Duodenal mucosa (tissue), 2 donors: ENCODE measurements around the gene RHBG.
"Not testable (repeated sequence)": the region's sequence is repeated elsewhere in the genome, so short reads cannot be mapped to it uniquely, and the experiment has no call there.

Experiments
- H3K27ac ChIP-seq: one replicate; pipeline ENCODE4 v1.7.0; 2013; ENCODE audit warnings: low read depth, low read length
- H3K27me3 ChIP-seq, 2 donors: one replicate each; pipeline ENCODE4 v1.7.0; 2013; ENCODE audit warnings: low read length in 2 of 2, control low read depth in 1 of 2; ENCODE audit not compliant: insufficient read depth in 2 of 2, control insufficient read depth in 1 of 2
- H3K36me3 ChIP-seq, 2 donors: one replicate each; pipeline ENCODE4 v1.7.0; 2013; ENCODE audit warnings: low read length in 2 of 2, control low read depth in 1 of 2; ENCODE audit not compliant: insufficient read depth in 2 of 2, control insufficient read depth in 1 of 2
- H3K4me1 ChIP-seq, 2 donors: one replicate each; pipeline ENCODE4 v1.7.0; 2013; ENCODE audit warnings: low read length in 2 of 2, control low read depth in 1 of 2; ENCODE audit not compliant: insufficient read depth in 2 of 2, control insufficient read depth in 1 of 2
- H3K4me3 ChIP-seq, 2 donors: one replicate each; pipeline ENCODE4 v1.7.0; 2013; ENCODE audit warnings: low read length in 2 of 2, low read depth in 1 of 2
- H3K9ac ChIP-seq, 2 donors: one replicate each; pipeline ENCODE4 v1.7.0; 2013; ENCODE audit warnings: low read length in 2 of 2, low read depth in 1 of 2
- H3K9me3 ChIP-seq, 2 donors: one replicate each; pipeline ENCODE4 v1.7.0; 2013; ENCODE audit warnings: low read length in 2 of 2, control low read depth in 1 of 2; ENCODE audit not compliant: control insufficient read depth in 1 of 2

Gene RHBG

DNA sequence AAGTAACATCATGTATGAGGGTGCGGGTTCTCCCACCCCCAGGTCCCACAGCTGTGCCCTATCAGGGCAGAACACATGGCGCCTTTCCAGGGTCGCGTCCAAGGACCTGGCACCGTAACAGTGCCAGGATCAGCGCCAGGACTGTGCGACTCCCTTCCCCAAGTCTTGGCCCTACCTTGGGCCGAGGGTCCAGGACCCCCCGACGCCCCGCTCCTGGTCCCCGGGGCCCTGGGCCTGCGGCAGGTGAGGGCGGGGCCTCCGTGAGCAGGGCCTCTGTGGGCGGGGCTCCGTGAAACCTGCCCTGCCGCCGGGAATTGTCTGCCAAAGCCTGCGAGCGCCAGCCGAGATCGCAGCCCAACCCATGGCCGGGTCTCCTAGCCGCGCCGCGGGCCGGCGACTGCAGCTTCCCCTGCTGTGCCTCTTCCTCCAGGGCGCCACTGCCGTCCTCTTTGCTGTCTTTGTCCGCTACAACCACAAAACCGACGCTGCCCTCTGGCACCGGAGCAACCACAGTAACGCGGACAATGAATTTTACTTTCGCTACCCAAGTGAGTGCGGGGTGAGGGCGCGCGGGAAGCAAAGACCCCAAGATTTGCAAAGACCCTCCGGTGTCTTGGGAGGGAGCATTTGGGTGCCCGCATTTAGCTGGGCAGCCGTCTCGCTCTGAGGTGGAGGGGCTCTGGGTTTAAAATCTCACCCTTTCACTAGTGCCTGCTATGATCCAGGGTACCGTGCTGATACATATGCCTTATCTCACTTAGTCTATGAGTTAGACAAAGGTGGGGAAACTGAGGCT, at the start of gene RHBG:
Gene RHBG (plus strand): TSS at position 323 of the 796 bp plus-strand sequence. CDS start 39 bp downstream, at position 362.
- H3K27me3 ChIP-seq, result peaks cover 17% of the 10 kb centered on the region in 2 donors
- H3K4me1 ChIP-seq, result peaks cover 0 to 11% of the 10 kb centered on the region in 2 donors
- no peaks in the 10 kb centered on the region for H3K9me3 ChIP-seq
- H3K36me3 ChIP-seq, result no peaks in the 10 kb centered on the region
- H3K9ac ChIP-seq, result peak within 1 kb of the TSS; percentile 52 to 69
- no peak within 1 kb of the TSS for H3K27ac ChIP-seq
- peak within 1 kb of the TSS; percentile 59 to 79 for H3K4me3 ChIP-seq

GRCh38 chr1:156319664-156320063, 49.3 kb upstream of the RHBG start:
- Histone ChIP-seq H3K9me3 (no peaks in the 10 kb centered on the region), H3K4me3 (no peak overlapping the region), H3K9ac (no peak overlapping the region), H3K36me3 (peaks cover 39 to 89% of the 10 kb centered on the region in 2 donors), H3K27ac (no peak overlapping the region), H3K4me1 (no peaks in the 10 kb centered on the region), H3K27me3 (no peaks in the 10 kb centered on the region)

DNA sequence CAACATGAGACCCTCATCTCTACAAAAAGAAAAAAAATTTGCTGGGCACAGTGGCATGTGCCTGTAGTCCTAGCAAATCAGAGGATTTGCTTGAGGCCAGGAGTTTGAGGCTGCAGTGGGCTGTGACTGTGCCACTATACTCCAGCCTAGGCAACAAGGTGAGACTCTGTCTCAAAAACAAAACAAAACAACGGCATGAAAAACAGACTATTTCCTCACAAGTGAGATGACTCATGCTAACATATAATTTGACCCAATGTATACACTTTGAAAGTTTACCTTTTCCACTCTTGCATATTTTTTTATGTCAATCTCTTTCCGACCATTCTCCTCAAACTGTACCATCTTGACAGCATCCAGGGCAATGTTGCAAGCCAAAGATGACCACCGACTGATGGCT, 48.5 kb upstream of the RHBG start:
- Histone ChIP-seq H3K4me3 (no peak overlapping the region), H3K4me1 (no peaks in the 10 kb centered on the region), H3K36me3 (peaks cover 39 to 89% of the 10 kb centered on the region in 2 donors), H3K27ac (no peak overlapping the region), H3K9me3 (no peaks in the 10 kb centered on the region), H3K9ac (no peak overlapping the region), H3K27me3 (no peaks in the 10 kb centered on the region)

GRCh38 chr1:156323179-156323578, 45.8 kb upstream of the RHBG start:
- H3K27ac ChIP-seq, H3K9ac ChIP-seq, H3K27me3 ChIP-seq, H3K4me3 ChIP-seq, H3K9me3 ChIP-seq, H3K4me1 ChIP-seq: not testable (repeated sequence)
- H3K36me3 ChIP-seq, result peaks cover 24 to 67% of the 10 kb centered on the region in 2 donors

DNA sequence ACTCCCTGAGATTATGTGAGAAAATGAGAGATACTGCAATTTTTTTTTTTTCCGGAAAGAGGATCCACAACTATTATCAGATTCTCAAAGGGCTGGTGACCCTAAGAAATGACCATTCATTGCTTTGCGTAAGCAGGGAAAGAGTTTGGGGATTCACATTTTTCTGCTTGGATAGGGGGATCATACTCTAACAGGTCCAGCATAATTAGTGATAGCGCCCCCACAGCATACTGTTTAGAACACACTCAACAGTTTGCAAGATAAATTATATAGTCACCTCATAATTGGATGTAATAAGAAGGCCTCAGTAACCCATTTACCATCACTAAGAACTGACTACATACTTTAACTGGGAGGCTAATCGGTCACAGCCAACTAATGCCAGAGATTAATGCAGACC, 32.8 kb upstream of the RHBG start:
- Histone ChIP-seq H3K4me1 (peaks cover 11 to 16% of the 10 kb centered on the region in 2 donors), H3K27ac (no peak overlapping the region), H3K27me3 (no peaks in the 10 kb centered on the region), H3K4me3 (peak overlapping the region; percentile 90), H3K36me3 (peaks cover 19 to 41% of the 10 kb centered on the region in 2 donors), H3K9me3 (no peaks in the 10 kb centered on the region), H3K9ac (peak overlapping the region in 1 of 2 donors; percentile 44)

DNA sequence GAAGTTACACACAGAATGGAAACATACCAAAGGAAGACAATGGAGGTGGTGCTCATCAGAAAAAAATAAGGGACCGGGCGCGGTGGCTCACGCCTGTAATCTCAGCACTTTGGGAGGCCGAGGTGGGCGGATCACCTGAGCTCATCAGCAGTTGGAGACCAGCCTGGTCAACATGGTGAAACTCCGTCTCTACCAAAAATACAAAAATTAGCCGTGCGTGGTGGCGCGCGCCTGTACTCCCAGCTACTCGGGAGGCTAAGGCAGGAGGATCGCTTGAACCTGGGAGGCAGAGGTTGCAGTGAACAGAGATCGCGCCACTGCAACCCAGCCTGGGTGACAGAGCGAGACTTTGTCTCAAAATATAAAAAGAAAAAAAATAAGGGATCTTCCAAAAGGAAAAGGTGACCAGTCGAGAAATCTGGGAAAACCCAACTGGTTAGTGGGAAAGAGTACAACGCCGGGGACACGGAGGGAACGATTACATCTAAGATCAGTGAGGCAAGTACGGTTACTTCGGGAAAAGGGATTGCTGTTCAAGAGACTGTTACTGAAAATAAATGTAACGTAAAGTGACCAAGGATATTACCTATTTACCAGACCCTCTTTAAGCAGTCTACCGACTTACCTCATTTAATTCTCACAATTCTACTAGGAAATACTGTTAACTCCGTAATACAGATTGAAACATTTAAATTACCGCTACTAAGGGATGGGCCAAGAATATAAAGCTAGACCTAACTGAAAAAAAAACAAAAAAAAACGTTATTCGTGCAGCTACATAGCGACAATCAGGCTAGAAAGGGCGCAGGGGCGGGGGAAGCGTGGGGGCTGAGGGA, 31.7 kb upstream of the RHBG start:
- Histone ChIP-seq H3K9ac (peak overlapping the region; percentile 78 to 80), H3K4me3 (peak overlapping the region; percentile 90), H3K4me1 (peaks cover 11 to 16% of the 10 kb centered on the region in 2 donors), H3K9me3 (no peaks in the 10 kb centered on the region), H3K27me3 (no peaks in the 10 kb centered on the region), H3K27ac (no peak overlapping the region), H3K36me3 (peaks cover 17 to 35% of the 10 kb centered on the region in 2 donors)

DNA sequence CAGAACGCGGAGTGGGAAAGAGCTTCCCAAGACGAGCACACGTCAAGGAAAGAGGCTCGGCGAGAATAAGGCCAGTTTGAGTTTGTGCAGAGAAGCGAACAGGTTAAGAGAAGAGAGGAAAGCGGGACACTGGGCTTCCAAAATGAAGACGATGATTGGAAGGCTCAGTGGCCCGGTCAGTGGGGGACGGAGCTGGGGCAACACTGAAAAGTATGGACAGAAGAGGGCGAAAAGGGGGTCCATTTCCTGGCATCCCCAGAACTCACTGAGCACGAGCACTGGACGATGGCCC, 31.2 kb upstream of the RHBG start:
- Histone ChIP-seq H3K27me3 (no peaks in the 10 kb centered on the region), H3K36me3 (peaks cover 13 to 29% of the 10 kb centered on the region in 2 donors)

DNA sequence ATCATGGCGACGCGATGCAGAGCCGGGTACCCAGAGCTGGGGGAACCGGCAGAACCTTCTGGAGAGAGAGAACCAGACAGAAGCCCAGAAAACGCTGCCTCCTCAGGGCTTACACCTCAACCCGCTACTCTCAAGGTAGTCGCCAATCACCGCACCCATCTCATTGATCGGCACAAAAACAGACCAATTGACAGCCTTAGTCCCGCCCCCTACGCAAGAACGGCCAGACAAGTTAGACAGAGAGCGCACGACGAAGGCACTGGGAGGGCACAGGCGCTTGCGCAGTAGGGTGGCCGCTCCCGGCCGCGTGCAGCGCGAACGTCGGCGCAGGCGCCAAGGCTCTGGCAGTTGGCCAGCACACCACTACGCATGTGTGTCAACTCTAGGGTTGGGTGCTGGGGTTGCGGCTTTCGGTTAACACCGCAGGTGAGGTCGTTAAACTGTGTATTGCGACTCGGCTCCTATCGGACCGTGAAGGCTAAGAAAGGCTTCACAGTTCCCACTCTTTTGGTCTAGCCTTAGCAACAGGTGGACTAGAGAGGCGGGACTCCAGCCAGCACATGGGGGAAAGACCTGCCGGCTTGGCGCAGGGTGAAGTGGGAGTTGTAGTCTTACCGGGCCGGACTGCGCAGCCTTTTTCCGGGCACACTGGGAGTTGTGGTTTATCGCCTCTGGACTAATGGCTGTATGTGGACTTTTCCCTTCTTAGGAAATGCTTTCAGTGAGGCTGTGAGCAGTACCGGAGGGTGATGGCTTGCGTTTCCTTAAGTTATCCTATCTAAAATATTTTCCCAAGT, 30.6 kb upstream of the RHBG start, which contains the start of the genes CCT3 and TSACC:
Gene CCT3 (minus strand): TSS at position 113 of the 797 bp plus-strand sequence. CDS start 108 bp downstream, at position 5.
Gene TSACC (plus strand): TSS at position 347 of the 797 bp plus-strand sequence. CDS start 1,232 bp downstream, outside the sequence.
- peak within 1 kb of the TSS; percentile 77 for H3K27ac ChIP-seq
- no peaks in the 10 kb centered on the region for H3K27me3 ChIP-seq
- peak within 1 kb of the TSS; percentile 90 for H3K4me3 ChIP-seq
- H3K9ac ChIP-seq, result peak within 1 kb of the TSS; percentile 78 to 80
- H3K4me1 ChIP-seq, result peaks cover 11 to 16% of the 10 kb centered on the region in 2 donors
- peaks cover 12 to 24% of the 10 kb centered on the region in 2 donors for H3K36me3 ChIP-seq
- H3K9me3 ChIP-seq, result no peaks in the 10 kb centered on the region

More for the DNA sequence above, 31.2 kb upstream of the RHBG start:
- H3K27ac ChIP-seq, result peak overlapping the region; percentile 45
- peak overlapping the region; percentile 78 to 80 for H3K9ac ChIP-seq
- H3K9me3 ChIP-seq, result no peaks in the 10 kb centered on the region
- peak overlapping the region; percentile 90 for H3K4me3 ChIP-seq
- H3K4me1 ChIP-seq, result peaks cover 11 to 16% of the 10 kb centered on the region in 2 donors

DNA sequence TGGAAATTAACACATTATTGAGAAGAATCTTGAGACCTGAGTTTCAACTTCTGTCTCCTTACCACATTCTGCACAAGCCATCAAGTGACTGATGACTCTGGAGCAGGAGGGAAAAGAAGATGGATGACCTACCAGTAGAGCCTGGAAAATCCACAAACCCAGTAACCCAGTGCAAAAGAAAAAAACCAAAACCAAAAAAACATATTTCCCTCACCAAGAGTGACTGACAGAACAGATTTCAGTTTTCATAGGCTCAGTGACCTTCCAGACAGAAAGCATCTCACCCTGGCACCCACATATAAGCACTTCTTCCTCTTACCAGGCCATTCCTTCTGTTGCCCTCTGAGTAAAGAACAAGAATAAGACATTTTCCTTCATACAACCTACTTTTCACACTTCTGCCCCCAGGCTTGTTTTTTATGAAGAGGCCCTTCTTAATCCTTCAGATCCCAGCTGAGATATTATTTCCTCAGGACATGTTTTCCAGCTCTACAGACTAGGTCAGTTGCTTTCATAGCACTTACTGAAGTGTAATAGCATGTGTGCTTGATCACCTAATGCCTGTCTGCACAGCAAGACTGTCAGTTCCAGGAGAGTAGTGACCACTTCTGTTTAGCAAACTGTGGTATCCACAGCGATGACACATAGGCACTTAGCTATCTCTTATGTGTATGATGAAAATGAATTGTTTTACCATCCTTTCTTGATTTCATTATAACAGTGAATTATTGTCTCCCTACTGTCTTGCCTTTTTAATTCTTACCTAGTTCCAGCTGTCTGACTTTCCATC, 26.6 kb upstream of the RHBG start:
- no peaks in the 10 kb centered on the region for H3K9me3 ChIP-seq
- H3K4me3 ChIP-seq, result no peak overlapping the region
- H3K36me3 ChIP-seq, result no peaks in the 10 kb centered on the region
- no peak overlapping the region for H3K27ac ChIP-seq
- H3K27me3 ChIP-seq, result no peaks in the 10 kb centered on the region
- no peaks in the 10 kb centered on the region for H3K4me1 ChIP-seq
- H3K9ac ChIP-seq, result no peak overlapping the region
